BLaER1 (cell line): ENCODE measurements around the gene ZMYND19.

ENCODE experiments used
- H3K27ac ChIP-seq: shearing (Covaris generic); formaldehyde crosslinking; 2 replicates; pipeline ENCODE4 v1.8.1; 2022
- H3K27me3 ChIP-seq: shearing (Covaris generic); formaldehyde crosslinking; 2 replicates; pipeline ENCODE4 v1.8.1; 2022
- H3K36me3 ChIP-seq: shearing (Covaris generic); formaldehyde crosslinking; 2 replicates; pipeline ENCODE4 v1.8.1; 2022
- H3K4me1 ChIP-seq: shearing (Covaris generic); formaldehyde crosslinking; 2 replicates; pipeline ENCODE4 v1.8.1; 2022
- H3K4me2 ChIP-seq: shearing (Covaris generic); formaldehyde crosslinking; 2 replicates; pipeline ENCODE4 v1.8.1; 2022
- H3K4me3 ChIP-seq: shearing (Covaris generic); formaldehyde crosslinking; 2 replicates; pipeline ENCODE4 v1.8.1; 2022
- H3K9ac ChIP-seq: shearing (Covaris generic); formaldehyde crosslinking; 2 replicates; pipeline ENCODE4 v1.8.1; 2022
- H3K9me3 ChIP-seq: shearing (Covaris generic); formaldehyde crosslinking; 2 replicates; pipeline ENCODE4 v1.8.1; 2022
- H4K20me1 ChIP-seq: shearing (Covaris generic); formaldehyde crosslinking; 2 replicates; pipeline ENCODE4 v1.8.1; 2022
- Cebpa-rat ChIP-seq: shearing (Covaris generic); IDR thresholded peaks from 2 replicates; pipeline ENCODE4 v1.8.1; 2022

The ZMYND19 gene

DNA sequence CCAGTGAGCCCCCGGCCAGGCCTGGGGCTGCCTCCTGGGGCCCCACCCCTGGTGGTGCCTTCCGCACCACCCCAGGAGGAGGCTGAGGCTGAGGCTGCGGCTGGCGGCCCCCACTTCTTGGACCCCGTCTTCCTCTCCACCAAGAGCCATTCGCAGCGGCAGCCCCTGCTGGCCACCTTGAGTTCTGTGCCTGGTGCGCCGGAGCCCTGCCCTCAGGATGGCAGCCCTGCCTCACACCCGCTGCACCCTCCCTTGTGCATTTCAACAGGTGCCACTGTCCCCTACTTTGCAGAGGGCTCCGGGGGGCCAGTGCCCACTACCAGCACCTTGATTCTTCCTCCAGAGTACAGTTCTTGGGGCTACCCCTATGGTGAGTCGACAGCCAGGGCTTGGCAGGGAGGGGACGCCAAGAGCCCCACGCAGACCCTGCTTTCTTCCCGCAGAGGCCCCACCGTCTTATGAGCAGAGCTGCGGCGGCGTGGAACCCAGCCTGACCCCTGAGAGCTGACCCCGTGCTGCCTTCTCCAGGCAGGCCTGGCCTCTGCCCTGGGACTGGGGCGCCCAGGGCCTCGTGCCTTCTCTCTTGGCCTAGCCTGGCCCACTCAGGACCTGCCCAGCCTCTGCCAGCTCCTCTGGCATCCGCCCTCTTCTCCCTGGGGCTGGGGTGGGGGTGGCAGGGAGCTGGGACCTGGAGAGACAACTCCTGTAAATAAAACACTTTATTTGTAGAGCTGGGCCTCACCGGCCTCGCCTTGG lies 24.5 kb upstream of the ZMYND19 start:
- peaks cover 54% of the 10 kb centered on the region for H3K36me3 ChIP-seq
- peaks cover 40% of the 10 kb centered on the region for H3K4me1 ChIP-seq
- no peaks in the 10 kb centered on the region for H3K27me3 ChIP-seq
- H3K27ac ChIP-seq = no peak overlapping the region
- TF ChIP-seq Cebpa-rat = no peak
- H3K9me3 ChIP-seq = no peaks in the 10 kb centered on the region
- no peak overlapping the region for H3K4me2 ChIP-seq
- no peak overlapping the region for H3K4me3 ChIP-seq
- no peak overlapping the region for H3K9ac ChIP-seq
- H4K20me1 ChIP-seq = peaks cover 79% of the 10 kb centered on the region

DNA sequence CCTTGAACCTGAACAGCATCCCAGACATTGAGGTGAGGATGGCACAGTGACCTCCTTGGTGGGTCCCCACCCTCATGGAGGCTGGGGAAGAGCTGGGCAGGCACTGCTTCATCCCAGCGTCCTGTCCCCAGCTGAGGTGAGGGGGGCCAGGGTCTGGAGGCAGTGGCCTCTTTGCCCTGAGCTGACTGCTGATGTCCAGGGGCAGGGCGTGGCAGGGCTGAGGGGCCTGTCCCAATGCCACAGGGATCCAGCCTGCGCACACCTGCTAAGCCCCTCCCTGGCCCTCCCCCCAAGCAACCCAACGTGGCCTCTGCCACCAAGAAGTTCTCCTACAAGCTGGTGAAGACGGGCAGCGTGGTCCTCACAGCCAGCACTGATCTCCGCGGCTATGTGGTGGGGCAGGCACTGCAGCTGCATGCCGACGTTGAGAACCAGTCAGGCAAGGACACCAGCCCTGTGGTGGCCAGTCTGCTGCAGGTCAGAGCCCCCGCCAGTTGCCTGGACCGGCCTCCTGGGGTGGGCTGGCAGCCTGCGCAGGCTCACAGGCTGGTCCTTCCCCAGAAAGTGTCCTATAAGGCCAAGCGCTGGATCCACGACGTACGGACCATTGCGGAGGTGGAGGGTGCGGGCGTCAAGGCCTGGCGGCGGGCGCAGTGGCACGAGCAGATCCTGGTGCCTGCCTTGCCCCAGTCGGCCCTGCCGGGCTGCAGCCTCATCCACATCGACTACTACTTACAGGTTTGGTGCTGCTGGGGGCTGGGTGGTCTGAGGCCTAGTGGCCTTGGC lies 23.6 kb upstream of the ZMYND19 start:
- Histone ChIP-seq H3K9ac (no peak overlapping the region), H3K27ac (no peak overlapping the region), H3K4me1 (peaks cover 39% of the 10 kb centered on the region), H3K9me3 (no peaks in the 10 kb centered on the region), H3K27me3 (no peaks in the 10 kb centered on the region), H4K20me1 (peaks cover 82% of the 10 kb centered on the region), H3K36me3 (peaks cover 63% of the 10 kb centered on the region), H3K4me3 (no peak overlapping the region), H3K4me2 (no peak overlapping the region)
- no peak for TF ChIP-seq Cebpa-rat

DNA sequence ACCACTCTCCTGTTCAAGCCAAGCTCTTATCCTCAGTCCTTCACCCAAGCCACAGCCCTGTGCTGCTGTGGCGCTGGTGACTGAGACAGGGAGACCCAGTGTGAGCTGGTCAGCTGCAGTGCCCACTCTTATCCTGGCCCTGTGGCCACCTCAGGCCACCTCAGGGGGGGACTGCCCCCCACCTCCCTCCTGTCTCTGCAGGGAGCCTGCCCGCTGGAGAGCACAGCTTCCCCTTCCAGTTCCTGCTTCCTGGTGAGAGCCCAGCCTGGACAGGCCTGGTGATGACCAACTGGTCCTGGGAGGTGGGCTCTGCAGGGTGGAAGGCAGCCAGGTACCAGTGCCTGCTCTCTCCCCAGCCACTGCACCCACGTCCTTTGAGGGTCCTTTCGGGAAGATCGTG lies 22.9 kb upstream of the ZMYND19 start:
- Histone ChIP-seq H3K4me1 (peaks cover 45% of the 10 kb centered on the region), H3K9ac (no peak overlapping the region), H4K20me1 (peaks cover 88% of the 10 kb centered on the region), H3K27ac (no peak overlapping the region), H3K4me3 (no peak overlapping the region), H3K36me3 (peaks cover 69% of the 10 kb centered on the region), H3K9me3 (no peaks in the 10 kb centered on the region), H3K27me3 (no peaks in the 10 kb centered on the region), H3K4me2 (no peak overlapping the region)
- no peak for TF ChIP-seq Cebpa-rat

DNA sequence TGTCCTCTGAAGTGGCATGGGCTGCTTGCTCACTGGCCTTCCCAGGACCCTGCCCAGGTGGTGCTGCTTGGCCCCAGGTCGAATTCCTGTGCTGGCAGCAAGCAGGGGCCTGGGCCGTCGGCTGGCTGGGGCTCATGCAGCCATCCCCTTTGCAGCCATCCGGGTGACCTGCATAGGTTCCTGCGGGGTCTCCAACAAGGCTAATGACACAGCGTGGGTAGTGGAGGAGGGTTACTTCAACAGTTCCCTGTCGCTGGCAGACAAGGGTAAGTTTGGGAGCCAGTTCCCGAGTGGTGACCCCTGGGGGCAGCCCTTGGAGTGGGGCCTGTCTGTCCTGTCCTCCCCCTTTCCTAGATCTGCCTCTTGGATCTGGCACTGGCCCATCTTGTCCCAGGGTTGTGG lies 22.4 kb upstream of the ZMYND19 start:
- no peak overlapping the region for H3K4me3 ChIP-seq
- no peak for TF ChIP-seq Cebpa-rat
- H3K4me2 ChIP-seq = no peak overlapping the region
- 0 out of 2 replicates have a peak overlapping the region, but pooled peaks have one; percentile 50 for H3K9ac ChIP-seq
- no peaks in the 10 kb centered on the region for H3K27me3 ChIP-seq
- H3K36me3 ChIP-seq = peaks cover 70% of the 10 kb centered on the region
- H3K4me1 ChIP-seq = peaks cover 46% of the 10 kb centered on the region
- peaks cover 88% of the 10 kb centered on the region for H4K20me1 ChIP-seq
- no peaks in the 10 kb centered on the region for H3K9me3 ChIP-seq
- peak overlapping the region; percentile 57; the same call in 1 of the 2 replicates for H3K27ac ChIP-seq

DNA sequence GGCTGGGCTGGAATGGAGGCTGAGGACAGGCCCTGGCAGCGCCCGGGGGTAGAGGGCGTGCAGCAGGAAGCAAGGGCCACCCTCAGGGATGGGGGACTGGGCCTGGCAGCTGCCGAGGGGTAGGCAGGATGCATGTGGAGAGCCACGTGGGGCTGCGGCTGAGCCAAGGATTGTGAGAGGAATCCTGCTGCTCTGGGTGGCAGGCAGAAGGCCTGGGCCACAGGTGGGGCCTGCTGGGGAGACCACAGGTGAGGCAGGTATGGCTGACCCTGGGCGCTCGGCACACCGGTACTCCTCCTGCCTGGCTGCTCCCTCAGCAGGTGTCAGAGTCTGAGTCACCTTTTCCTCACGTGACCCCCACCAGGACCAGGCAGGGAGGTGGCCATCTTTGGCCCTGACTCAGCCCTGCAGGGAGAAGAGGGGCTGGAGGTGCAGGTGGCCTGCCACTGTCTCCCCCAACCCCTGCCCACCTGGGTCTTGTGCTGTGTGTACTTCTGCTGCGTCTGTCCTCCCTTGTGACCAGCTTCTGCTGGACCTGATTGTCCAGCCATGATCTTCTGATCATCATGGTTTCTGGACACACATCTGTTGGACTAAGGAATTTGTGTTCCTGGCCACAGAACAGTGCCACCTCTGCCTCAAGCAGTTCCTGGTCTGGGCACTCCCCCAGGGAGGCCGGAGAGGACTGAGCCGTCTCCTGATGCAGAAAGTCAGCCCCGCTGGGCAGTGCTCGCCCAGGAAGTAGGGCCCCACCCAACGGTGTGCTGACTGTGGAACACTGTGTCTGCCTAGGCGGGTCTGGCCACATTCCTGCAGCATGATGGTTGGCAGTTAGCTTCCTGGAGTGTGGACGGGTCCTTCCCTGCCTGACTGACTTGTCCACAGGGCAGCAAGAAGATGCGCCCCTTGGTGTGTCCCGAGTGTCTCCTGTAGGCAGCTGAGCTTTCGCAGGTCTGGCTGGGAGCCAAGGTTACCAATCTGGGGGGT lies 21.6 kb upstream of the ZMYND19 start:
- no peak overlapping the region for H3K4me3 ChIP-seq
- no peaks in the 10 kb centered on the region for H3K9me3 ChIP-seq
- H3K9ac ChIP-seq = peak overlapping the region; percentile 50
- peaks cover 69% of the 10 kb centered on the region for H3K36me3 ChIP-seq
- H3K4me2 ChIP-seq = peak overlapping the region; percentile 64
- H4K20me1 ChIP-seq = peaks cover 88% of the 10 kb centered on the region
- no peaks in the 10 kb centered on the region for H3K27me3 ChIP-seq
- H3K27ac ChIP-seq = peak overlapping the region; percentile 57
- peaks cover 46% of the 10 kb centered on the region for H3K4me1 ChIP-seq
- no peak for TF ChIP-seq Cebpa-rat

DNA sequence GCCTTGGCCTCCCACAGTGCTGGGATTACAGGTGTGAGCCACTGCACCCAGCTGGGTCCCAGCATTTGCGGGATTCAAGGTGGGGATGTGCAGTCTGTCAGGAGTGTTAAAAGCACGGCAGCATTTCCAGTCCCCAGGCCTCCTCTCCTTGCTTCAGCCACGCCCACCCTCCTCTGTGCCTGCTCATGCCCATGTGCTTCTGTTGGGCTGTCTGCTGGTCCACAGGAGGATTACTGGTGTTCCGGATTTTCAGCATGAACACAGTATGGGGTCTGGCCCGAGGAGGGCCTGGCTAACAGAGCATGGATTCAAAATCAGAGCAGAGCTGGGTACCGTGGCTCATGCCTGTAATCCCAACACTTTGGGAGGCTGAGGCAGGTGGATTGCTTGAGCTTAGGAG lies 20.6 kb upstream of the ZMYND19 start:
- Histone ChIP-seq H3K27ac (peak overlapping the region; percentile 57), H3K4me1 (peaks cover 49% of the 10 kb centered on the region), H3K36me3 (peaks cover 59% of the 10 kb centered on the region), H4K20me1 (peaks cover 89% of the 10 kb centered on the region), H3K9ac (peak overlapping the region; percentile 50; the same call in 1 of the 2 replicates), H3K9me3 (no peaks in the 10 kb centered on the region), H3K27me3 (no peaks in the 10 kb centered on the region), H3K4me2 (peak overlapping the region; percentile 64), H3K4me3 (no peak overlapping the region)
- TF ChIP-seq Cebpa-rat = no peak

DNA sequence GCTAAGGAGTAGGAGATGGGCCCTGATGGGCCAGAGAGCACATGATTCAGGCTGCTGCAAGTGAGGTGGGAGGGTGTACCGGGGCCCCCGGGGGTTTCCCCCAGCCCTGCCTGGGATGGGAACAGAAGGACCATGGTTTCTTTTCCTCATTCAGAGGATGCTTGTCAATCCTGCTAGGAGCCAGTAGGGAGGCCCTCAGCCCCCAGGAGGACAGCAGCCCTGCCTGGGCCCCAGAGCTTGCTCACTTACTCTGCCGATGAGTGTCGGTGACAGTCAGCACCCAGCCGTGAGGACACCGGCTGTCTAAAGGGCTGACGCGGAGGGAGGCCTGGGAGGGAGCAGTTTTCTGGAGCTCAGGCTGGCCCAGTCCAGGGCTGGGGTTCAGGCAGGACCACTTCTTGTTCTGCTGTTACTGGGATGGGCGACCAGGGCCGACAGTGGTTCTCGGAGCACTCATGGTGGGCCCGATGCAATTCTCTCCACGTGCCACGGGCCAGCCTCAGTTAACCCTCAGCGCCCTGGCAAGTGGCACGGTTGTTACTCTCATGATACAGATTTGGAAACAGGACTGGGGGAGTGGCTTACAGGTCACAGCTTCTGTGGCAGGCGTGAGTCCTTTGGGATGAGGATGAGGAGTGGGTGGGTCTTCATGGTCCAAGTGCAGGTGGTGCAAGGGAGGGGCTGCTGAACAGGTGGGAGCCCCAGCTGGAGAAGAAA lies 17.0 kb upstream of the ZMYND19 start:
- H3K4me2 ChIP-seq = peak overlapping the region; percentile 100
- peaks cover 22% of the 10 kb centered on the region; the same call in 1 of the 2 replicates for H3K36me3 ChIP-seq
- H3K4me3 ChIP-seq = peak overlapping the region; percentile 96
- H3K9ac ChIP-seq = peak overlapping the region; percentile 92
- H3K9me3 ChIP-seq = no peaks in the 10 kb centered on the region
- H4K20me1 ChIP-seq = peaks cover 58% of the 10 kb centered on the region
- H3K27ac ChIP-seq = no peak overlapping the region
- H3K27me3 ChIP-seq = no peaks in the 10 kb centered on the region
- no peak for TF ChIP-seq Cebpa-rat
- H3K4me1 ChIP-seq = peaks cover 68% of the 10 kb centered on the region

DNA sequence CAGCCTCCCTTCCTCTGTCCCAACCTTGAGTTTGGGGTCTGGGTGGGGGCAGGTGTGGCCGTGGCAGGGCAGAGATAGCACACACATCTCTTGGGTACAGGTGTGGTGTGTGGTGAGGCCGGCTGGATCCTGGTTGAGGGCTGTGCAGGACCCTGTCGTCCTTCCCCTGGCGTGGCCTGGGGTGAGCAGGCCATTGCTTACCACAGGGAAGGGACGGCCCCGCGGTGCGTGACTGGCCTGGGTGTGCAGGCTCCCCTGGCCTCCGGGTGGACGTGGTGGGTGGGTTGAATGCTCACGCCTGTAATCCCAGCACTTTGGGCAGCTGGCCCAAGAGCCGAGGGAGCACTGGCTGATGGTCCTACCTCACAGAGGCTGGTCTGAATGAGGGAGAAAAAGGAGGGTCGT lies 16.4 kb upstream of the ZMYND19 start:
- H3K9ac ChIP-seq = peak overlapping the region; percentile 92
- TF ChIP-seq Cebpa-rat = no peak
- H3K9me3 ChIP-seq = no peaks in the 10 kb centered on the region
- peaks cover 52% of the 10 kb centered on the region for H4K20me1 ChIP-seq
- no peaks in the 10 kb centered on the region for H3K27me3 ChIP-seq
- H3K27ac ChIP-seq = peak overlapping the region; percentile 89; the same call in 1 of the 2 replicates
- H3K4me1 ChIP-seq = peaks cover 68% of the 10 kb centered on the region
- H3K4me2 ChIP-seq = peak overlapping the region; percentile 100
- peaks cover 17% of the 10 kb centered on the region; the same call in 1 of the 2 replicates for H3K36me3 ChIP-seq
- peak overlapping the region; percentile 96 for H3K4me3 ChIP-seq
